Stimulated activated CD8-positive, alpha-beta memory T cell treated with anti-CD3 and anti-CD28 coated beads, Interleukin-12 subunit alpha, Interleukin-12 subunit beta, amount 100 ng/mL, for 4 hours (primary cell): ENCODE measurements around the gene AMH.
"Not testable (repeated sequence)": the region's sequence is repeated elsewhere in the genome, so short reads cannot be mapped to it uniquely, and the experiment has no call there.

Source experiments
- DNase-seq: peaks from one replicate; pipeline ENCODE4 v3.0.0-alpha.2; 2020; ENCODE audit warnings: low read depth

Gene AMH

DNA sequence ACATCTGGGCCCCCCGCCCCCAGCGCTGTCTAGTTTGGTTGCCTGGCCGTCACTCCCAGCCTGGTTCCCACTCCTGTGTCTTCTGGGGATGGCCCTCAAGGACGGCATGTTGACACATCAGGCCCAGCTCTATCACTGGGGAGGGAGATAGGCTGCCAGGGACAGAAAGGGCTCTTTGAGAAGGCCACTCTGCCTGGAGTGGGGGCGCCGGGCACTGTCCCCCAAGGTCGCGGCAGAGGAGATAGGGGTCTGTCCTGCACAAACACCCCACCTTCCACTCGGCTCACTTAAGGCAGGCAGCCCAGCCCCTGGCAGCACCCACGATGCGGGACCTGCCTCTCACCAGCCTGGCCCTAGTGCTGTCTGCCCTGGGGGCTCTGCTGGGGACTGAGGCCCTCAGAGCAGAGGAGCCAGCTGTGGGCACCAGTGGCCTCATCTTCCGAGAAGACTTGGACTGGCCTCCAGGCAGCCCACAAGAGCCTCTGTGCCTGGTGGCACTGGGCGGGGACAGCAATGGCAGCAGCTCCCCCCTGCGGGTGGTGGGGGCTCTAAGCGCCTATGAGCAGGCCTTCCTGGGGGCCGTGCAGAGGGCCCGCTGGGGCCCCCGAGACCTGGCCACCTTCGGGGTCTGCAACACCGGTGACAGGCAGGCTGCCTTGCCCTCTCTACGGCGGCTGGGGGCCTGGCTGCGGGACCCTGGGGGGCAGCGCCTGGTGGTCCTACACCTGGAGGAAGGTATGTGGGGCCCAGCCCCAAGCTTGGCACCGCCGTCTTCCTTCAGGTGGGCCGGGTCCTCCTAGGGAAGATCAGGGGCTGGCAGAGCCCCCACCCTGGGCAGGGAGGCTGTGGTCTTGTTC lies at the start of gene AMH:
AMH (plus strand) TSS at position 314 of the 857 bp plus-strand sequence; CDS start at position 324, 10 bp downstream.
- no peak for DNase-seq

- no peak for DNase-seq
Observed at GRCh38 chr19:2199861-2200623, 49.1 kb upstream of the AMH start.

- DNase-seq, result not testable (repeated sequence)
Observed at GRCh38 chr19:2200624-2201294, 48.4 kb upstream of the AMH start.

DNA sequence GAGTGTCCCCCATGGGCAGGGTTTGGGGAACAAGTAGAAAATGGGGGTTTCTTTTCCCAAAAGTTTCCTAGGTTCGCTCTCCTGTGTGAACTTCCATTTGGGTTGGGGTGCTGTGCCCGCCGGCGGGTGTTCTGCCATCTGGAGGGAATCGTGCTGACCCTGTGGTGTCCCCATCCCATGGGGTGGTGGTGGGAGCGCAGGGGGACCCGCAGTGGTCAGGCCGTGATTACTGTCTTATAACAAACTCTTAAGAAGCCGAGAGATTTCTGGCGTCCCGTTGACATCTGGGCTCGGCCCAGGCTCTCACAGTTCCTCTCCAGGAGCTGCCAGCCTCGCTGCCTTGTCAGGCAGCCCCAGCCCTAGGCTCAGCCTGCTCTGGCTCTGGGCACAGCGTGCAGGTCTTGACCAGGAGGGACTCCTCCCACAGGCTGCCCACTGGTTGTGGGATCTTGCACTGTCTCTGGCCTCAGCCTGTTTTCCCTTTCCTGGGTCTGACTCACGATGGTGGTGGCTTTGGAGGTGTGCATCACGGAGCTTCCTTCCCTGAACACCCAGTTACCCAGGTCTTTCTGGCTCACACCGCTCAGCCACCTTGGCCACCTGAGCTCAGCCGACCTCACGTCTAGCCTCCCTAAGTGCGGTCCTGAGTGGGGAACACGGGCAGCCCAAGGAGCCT lies 47.5 kb upstream of the AMH start:
- no peak for DNase-seq

GRCh38 chr19:2202366-2202765 lies 46.8 kb upstream of the AMH start:
- no peak for DNase-seq

DNA sequence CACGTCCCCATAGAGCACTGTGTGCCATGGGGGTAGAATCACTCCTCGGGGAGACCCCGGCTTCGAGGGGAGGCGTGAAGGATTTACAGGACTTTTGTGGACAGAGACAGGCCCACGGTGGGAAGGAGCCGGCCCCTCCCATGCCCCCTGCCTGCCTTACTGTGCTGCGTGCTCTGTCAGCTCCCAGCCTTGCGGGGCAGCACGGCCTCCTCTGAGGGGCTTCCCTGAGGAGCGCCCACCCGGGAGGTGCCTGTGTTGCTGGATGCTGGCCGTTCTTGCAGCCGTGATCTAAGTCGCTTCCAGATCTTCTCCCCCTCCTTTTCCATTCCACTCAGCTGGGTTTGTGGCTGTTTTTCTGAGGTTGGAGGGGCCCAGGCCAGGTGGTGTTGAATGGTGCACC lies 42.1 kb upstream of the AMH start:
- DNase-seq, result no peak

- DNase-seq, result peak; percentile 31
Observed at GRCh38 chr19:2207991-2208860, 40.9 kb upstream of the AMH start.

DNA sequence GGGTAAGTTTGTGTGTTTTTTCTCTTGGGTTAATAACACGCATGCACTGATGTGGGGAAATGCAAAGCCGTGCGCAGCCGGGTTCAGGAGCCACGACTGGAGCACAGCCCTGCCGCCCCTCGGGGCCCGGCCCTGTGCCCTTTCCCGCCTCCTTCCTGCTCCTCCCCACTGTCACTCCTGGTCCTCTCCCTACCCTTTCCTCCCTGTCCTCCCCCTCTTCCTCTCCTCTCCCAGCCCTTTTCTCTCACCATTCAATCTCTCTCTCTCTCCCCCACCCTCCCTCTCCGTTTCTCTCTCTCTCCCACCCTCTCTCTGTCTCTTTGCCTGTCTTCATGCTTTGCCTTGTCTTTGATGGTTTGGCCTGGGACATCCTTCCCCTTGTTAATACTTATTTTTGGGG lies 40.1 kb upstream of the AMH start:
- DNase-seq, result no peak

GRCh38 chr19:2209408-2209807 lies 39.7 kb upstream of the AMH start:
- no peak for DNase-seq

DNA sequence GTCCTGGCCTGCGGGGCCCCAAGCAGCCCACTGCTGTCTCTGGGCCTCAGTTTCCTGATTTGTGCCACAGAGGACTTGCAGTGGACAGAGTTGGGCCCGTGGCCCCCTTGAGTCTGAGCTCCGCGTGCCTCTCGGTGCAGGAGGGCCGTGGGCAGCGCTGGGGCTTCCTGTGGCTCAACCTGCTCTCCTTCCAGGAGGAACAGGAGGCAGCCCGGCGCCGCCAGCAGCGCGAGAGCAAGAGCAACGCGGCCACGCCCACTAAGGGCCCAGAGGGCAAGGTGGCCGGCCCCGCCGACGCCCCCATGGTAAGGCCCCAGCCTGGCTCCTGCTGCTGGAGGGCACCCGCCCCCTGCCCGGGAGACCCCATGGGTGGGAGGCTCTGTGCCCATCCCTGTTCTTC lies 38.9 kb upstream of the AMH start:
- DNase-seq, result no peak

DNA sequence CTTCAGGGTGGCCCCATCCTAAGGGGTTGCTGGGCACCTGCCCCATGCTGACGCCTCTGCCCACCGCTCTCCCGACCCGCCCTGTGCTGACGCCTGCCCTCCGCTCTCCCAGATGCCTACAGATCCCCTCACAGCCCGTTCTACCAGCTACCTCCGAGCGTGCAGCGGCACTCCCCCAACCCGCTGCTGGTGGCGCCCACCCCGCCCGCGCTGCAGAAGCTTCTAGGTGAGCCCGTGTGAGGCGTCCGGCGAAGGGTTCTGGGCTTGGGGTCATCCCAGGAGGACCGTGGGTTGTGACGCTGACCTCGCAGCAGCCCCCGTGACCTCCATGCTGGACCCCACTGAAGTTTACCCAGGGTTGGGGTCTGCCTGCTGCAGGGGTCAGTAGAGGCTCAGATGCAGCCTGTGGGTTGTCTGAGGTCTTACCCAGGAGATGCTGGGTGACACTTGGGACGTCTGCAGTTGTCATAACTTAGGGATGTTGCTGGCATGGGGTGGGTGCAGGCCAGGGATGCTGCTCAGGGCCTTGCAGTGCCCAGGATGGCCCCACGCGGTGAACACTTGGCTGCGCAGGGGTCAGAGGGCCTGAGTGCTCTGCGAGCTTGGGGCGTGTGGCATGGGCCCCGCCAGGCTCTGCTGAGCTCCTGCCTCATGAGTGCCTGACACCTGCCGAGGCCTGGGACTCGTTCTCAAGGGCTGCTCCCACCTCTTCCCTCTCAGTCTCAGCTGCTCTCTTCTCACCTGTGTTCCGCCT lies 38.0 kb upstream of the AMH start:
- no peak for DNase-seq

DNA sequence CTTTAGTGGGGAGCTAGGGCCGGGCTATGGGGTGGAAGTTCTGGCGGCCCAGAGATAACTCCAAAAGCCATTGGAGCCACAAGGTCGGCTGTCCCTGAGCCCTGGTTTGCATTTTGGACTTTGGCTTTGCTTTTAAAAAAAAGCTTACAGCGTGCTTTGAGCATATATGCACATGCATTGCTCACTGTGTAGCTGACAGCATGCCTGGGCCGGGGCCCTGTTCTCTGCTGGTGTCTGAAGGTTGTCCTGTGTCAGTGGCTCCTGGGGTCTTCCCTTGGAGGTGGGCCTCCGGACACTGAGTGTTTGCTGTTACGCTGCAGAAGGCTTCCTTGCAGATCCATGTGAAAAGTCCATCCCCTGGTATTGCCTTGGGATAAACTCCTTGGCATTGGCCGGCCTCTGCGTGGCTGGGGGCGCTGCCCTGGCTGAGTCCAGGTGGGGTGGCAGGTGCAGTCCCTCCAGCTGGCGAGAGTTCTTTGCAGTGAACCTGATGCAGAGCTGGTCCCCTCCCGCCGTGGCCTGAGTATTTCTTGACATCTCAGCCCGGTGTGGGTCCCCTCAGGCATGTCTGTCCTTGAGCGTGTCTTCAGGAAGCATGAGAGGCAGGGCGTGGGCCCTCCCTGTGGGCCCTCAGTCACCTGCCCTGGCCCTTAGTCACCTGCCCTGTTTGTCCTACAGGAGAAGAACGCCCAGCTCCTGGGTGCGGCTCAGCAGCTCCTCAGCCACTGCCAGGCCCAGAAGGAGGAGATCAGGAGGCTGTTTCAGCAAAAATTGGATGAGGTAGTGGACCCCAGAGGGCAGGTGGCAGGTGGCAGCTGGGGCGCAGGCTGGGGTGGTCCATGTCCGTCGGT lies 36.0 kb upstream of the AMH start:
- no peak for DNase-seq

DNA sequence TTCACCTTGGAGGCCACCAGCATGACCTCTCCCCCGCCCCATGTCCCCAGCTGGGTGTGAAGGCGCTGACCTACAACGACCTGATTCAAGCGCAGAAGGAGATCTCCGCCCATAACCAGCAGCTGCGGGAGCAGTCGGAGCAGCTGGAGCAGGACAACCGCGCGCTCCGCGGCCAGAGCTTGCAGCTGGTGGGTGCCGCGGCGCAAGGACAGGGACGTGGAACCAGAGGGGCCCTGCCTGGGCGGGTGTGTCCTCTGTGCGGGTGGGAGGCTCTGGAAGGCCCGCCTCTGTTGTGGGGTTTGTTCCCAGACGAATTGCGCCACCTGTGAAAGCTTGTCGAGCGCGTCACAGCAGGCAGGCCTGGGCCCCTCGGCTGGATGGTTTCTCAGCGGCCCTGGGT lies 35.3 kb upstream of the AMH start:
- no peak for DNase-seq

- no peak for DNase-seq
Observed at GRCh38 chr19:2214251-2214650, 34.9 kb upstream of the AMH start.

DNA sequence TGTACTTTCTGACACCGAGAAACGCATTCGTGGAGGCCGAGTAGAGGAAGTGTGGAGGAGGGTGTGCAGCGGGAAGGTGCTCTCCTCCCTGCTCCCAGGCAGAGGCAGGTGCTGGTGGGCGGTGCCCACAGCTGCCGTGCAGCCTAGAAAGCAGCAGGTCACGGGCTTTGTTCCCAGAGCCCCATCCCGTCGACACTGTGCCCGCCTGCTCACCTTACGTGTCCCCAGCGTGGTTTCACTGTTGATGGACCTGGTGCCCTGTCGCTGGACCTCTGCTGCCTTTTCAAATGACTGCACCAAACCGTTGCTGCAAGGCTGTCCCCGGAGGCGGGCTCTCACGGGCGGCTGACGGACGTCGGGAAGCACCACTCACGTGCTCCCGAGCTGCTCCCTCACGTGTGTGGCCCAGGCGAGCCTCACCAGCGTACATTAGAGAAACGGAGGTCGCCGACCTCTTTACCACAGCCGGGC lies 33.8 kb upstream of the AMH start:
- DNase-seq, result no peak

- no peak for DNase-seq
Observed at GRCh38 chr19:2216361-2217225, 32.5 kb upstream of the AMH start.

- DNase-seq, result no peak
Observed at GRCh38 chr19:2217591-2217990, 31.5 kb upstream of the AMH start.

- no peak for DNase-seq
Observed at GRCh38 chr19:2219726-2220125, 29.4 kb upstream of the AMH start.
